Measurements from ENCODE around the gene ETV6.
"Not testable (repeated sequence)": the region's sequence is repeated elsewhere in the genome, so short reads cannot be mapped to it uniquely, and the experiment has no call there.

ETV6 gene

GRCh38 chr12:11884706-11885105 lies 235.2 kb downstream of the ETV6 start:
- DNase-seq (ENCODE audit: low read depth): no peak

DNA sequence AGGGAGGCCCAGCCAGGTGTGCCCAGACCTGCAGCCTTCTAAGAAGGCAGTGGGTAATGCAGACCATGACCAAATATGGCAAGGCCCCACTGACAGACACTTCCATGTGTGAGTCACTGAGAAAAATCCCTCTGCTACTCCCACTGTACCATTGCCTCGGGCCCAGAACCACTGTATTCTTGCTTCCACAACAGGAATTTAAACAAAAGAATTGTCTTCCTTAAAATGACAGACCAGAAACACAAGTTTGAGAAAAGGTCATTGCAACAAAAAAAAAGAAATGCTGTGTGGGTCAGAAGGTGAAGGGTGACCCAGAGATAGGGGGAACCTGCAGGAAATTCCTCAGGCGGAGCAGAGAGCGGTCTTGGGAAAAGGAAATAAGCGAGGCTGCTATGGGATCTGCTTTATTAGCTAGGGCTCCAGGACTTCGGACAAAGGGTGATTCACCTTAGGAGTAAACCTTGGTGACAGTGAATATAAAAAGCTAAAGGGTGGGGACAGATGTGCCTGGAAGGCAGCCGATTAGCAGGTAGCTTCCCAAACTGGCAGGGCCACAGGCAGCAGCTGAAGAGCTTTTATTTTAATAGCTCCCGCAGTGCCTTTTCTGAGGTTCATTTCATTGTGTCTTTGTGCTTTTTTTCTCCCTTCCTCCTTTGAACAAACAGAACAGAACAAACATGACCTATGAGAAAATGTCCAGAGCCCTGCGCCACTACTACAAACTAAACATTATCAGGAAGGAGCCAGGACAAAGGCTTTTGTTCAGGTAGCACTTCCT lies 236.0 kb downstream of the ETV6 start:
- DNase-seq (ENCODE audit: low read depth): no peak

DNA sequence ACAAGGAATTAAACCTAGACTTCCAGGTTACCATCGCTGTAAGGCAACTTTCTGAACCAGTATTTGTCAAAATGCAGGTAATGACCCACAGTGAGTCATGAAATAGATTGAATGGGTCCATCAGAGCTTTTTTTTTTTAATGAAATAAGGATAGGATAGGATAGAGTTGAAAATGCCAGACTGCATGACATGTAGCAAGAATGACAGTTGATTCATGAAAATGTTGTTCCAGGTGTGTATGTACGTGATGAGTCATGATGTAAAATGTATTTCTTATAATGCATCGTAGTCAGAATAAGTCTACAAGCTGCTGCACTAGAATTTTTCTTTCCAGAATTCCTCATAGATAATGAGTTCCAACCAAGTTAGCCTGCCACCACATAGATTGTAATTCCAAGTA lies 236.9 kb downstream of the ETV6 start:
- no peak for DNase-seq (ENCODE audit: low read depth)

- DNase-seq (ENCODE audit: low read depth): no peak
Measured at GRCh38 chr12:11888029-11888428, 238.6 kb downstream of the ETV6 start.

DNA sequence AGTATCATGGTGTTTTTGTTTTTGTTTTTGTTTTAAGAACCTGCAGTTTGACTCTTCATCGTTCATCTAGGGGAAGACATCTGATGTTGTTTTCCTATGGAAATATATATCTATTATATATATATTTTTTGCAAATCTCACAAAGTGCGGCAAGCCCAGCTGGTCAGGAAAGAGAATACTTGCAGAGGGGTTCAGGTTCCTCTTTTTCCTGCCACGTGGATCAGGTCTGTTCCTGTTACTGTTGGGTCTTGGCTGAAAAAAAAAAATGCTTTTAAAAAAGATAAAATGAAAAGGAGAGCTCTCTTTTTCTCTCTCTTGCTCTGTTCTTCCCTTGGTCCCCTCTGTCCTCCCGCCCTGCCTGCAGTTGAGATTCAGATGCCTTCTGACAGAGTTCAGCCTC lies 241.9 kb downstream of the ETV6 start:
- DNase-seq (ENCODE audit: low read depth): no peak

DNA sequence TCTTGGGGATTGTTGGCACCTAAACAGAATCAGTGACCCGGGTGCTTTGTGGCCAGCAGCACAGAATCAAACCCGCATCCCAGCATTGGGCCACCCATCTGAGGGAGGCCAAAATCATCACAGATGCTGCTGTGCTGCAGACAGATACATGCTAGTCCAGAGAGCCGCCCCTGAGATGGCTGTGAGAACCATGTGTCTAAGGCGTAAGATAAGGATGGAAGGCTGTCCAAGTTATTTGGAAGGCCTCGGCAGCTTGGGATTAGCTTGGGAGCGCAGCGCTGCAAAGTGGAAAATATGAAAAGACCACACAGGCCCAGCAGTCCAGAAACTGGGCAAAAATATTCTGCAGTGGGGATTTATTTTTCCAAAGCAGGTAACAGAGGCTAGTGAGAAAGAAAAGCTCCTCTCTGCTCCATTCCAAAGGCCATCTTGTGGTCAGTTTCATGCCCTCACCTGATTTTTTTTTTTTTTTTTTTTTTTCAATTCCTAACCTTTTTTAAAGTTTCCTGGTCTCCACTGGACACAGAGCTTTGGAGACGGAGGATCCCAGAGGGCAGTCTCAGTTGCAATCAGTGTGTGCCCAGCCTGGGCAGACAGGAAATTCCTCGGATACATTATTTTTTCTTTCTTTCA lies 242.4 kb downstream of the ETV6 start:
- DNase-seq (ENCODE audit: low read depth): no peak

- no peak for DNase-seq (ENCODE audit: low read depth)
Measured at GRCh38 chr12:11893998-11894397, 244.5 kb downstream of the ETV6 start.

DNA sequence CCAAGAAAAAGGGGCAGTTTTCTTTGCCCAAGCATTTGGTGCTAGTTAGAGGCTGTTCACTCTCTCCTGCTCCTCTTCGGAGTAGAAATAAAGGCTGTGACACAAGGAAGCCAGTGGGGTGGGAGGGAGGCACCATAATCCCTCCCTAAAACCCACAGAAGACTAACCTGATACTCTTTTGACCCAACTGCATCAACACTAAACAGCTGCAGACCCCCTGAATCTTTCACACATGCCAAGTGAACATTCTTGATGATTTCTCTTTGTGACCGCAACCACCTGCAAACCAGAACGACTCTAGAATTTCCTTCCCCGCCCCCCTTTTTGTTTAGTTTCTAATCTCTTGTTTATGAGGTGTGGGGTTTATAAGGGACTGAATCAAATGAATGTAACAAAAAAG lies 245.4 kb downstream of the ETV6 start:
- DNase-seq (ENCODE audit: low read depth): no peak

GRCh38 chr12:11895421-11896078 lies 246.1 kb downstream of the ETV6 start:
- no peak for DNase-seq (ENCODE audit: low read depth)

GRCh38 chr12:11896417-11896929 lies 247.0 kb downstream of the ETV6 start:
- DNase-seq (ENCODE audit: low read depth): no peak

DNA sequence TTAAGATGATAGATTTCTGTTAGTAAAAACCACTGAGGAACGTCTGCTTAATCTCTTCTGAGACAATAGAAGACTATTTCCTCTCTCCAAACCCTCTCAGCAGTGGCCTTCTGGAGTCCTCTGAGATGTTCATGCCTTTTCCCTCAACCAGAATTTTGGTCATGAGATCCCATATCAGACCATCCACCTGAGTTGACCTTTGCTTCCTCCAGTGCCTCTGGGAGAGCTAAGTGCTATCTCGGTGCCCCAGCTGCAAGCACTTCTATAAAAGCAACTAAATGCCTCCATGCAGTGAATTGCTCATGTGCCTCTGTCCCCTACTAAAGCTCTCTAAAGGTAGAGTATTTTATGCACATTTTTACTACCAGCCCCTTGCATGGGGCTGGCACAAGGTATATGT lies 248.4 kb downstream of the ETV6 start:
- no peak for DNase-seq (ENCODE audit: low read depth)

DNA sequence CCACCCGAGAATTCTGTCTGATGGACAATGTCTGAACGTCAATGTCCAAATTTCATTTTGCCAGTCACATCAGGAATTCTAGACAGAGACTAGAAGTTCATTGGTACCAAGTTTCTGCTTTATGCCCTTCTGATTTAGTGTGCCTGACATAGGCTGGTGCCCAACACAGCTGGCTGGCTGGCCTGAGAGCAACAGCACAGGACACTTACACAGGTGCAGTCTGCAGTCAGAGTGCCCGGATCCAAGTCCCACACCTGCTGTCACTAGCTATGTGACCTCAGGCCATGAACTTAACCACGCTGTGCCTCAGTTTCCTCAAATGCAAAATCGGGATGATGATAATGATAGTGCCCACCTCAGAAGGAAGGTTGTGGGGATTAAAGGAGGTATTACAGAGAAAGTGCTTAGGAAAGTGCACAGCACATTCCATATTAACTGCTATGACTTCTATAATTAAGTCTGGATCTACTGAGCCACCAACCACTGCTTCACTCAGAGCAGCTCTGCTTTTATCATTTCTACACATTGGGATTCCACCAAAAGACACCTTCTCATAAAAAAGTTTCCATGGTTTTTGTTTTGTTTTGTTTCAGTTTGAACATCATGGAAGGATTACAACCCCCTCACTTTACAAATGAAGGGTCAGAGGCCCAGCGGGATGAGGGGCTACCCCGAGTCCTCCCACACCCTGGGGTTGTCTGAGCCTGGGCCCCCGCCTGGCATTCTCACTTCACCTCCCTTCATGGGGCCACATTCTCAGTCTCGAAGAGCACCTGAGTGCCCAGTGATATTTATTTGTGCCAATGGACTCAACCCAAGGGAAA lies 252.4 kb downstream of the ETV6 start:
- no peak for DNase-seq (ENCODE audit: low read depth)

DNA sequence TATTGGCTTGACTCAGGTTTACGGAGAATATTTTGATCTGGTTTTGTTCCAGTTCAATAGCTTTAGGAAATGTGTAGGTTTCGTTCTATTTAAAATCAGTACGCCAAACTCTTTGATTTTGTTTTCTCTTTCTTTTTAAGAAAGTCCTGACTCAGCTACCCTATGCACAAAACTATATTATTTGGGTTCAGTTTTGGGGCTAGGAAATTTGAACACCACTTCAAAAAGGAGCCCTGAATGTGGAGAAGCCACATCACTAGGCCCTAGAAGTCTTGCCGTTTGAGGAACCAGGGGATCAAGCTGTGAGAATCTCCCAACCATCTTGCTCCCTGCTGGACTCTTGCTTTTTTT lies 253.0 kb downstream of the ETV6 start:
- no peak for DNase-seq (ENCODE audit: low read depth)

DNA sequence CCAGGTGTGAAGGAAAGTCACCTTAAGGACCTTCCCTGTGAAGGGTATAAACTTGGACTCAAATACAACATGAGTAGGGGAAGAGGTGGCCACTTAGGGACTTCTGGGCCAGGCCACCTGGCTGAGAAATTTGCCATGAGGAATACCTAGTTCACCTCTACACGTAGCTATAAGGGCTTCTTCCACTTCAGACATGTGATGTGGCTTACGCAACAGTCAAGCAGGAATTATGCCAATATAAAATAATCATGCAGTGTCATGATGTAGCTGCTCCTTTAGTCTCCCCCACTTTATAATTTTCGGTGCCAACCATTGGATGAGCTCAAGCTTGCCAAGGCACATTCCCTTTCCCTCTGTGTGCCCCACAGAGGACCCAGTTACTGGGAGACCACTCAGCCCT lies 254.7 kb downstream of the ETV6 start:
- no peak for DNase-seq (ENCODE audit: low read depth)

- DNase-seq (ENCODE audit: low read depth): no peak
Measured at GRCh38 chr12:11905534-11905933, 256.1 kb downstream of the ETV6 start.

DNA sequence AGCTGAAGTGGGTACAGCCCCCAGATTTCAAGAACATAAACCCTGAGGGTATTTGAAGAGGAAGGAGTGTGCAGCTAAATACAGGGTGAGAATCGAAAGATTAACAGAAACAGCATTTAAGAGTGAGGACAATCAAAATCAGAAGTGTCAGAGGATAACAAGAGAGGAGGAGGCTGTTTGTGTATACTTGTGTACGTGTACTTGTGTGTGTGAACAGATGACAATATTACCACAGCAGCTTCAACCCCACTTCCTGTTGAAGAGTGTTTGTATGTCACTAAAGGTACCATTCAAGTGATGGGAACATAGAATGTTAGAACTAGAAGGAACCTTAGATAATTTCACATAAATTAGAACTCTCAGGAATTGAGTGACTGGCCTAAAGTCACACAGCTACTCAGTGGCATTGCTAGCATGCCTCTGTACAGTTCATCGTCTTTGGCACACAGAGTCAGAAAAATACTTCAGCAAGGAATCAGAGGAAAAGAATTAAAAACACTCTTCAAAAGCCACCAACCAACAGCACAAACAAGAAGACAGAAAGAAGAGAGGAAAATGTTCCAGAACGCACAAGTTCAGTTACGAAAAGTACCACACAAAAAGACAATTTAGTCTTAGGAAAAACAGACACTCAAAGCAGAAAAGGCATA lies 256.9 kb downstream of the ETV6 start:
- no peak for DNase-seq (ENCODE audit: low read depth)

GRCh38 chr12:11907625-11908024 lies 258.2 kb downstream of the ETV6 start:
- DNase-seq (ENCODE audit: low read depth): no peak

GRCh38 chr12:11909406-11909805 lies 259.9 kb downstream of the ETV6 start:
- not testable (repeated sequence) for DNase-seq (ENCODE audit: low read depth)

- no peak for DNase-seq (ENCODE audit: low read depth)
Measured at GRCh38 chr12:11916113-11916512, 266.6 kb downstream of the ETV6 start.

GRCh38 chr12:11916771-11917170 lies 267.3 kb downstream of the ETV6 start:
- DNase-seq (ENCODE audit: low read depth): no peak

GRCh38 chr12:11917501-11917900 lies 268.0 kb downstream of the ETV6 start:
- DNase-seq (ENCODE audit: low read depth): no peak

DNA sequence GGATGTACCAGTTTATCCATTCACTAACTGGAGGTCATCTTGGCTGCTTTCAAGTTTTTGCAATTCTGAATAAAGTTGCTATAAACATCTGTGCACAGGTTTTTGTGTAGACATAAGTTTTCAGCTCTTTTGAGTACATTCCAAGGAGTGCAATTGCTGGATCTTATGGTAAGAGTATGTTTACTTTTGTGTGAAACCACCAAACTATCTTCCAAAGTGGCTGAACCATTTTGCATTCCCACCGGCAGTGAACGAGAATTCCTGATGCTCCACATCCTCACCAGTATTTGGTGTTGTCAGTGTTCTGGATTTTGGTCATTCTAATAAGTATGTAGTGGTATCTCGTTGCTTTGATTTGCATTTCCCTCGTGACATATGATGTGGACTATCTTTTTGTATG lies 270.8 kb downstream of the ETV6 start:
- no peak for DNase-seq (ENCODE audit: low read depth)

All from stimulated activated CD8-positive, alpha-beta memory T cell treated with anti-CD3 and anti-CD28 coated beads, Interleukin-7, amount 100 ng/mL, for 24 hours (primary cell).